Parathyroid adenoma (tissue), 2 donors: ENCODE measurements around the gene OR52E5.

Experiments used
- H2AFZ ChIP-seq: fragments of 300-600 bp; sonication (generic); one replicate; pipeline ENCODE4 v1.7.0; 2017; ENCODE audit warnings: antibody characterized with exemption, mild to moderate bottlenecking
- H3K27ac ChIP-seq: fragments of 300-600 bp; sonication (generic); one replicate; pipeline ENCODE4 v1.7.0; 2017
- H3K27me3 ChIP-seq: fragments of 300-600 bp; sonication (generic); one replicate; pipeline ENCODE4 v1.7.0; 2017; ENCODE audit warnings: low read length; ENCODE audit not compliant: control insufficient read depth, insufficient read depth
- H3K36me3 ChIP-seq: fragments of 300-600 bp; sonication (generic); one replicate; pipeline ENCODE4 v1.7.0; 2017; ENCODE audit warnings: low read length; ENCODE audit not compliant: control insufficient read depth, insufficient read depth
- H3K4me1 ChIP-seq: fragments of 300-600 bp; sonication (generic); one replicate; pipeline ENCODE4 v1.7.0; 2017; ENCODE audit warnings: control low read depth
- H3K4me2 ChIP-seq: fragments of 300-600 bp; sonication (generic); one replicate; pipeline ENCODE4 v1.7.0; 2017; ENCODE audit warnings: low read length
- H3K4me3 ChIP-seq: fragments of 300-600 bp; sonication (generic); one replicate; pipeline ENCODE4 v1.7.0; 2017; ENCODE audit warnings: low read depth, low read length
- H3K79me2 ChIP-seq: fragments of 300-600 bp; sonication (generic); one replicate; pipeline ENCODE4 v1.7.0; 2017; ENCODE audit warnings: control low read depth
- H3K9ac ChIP-seq: fragments of 300-600 bp; sonication (generic); one replicate; pipeline ENCODE4 v1.7.0; 2017; ENCODE audit warnings: mild to moderate bottlenecking
- H3K9me3 ChIP-seq: fragments of 300-600 bp; sonication (generic); one replicate; pipeline ENCODE4 v1.7.0; 2017; ENCODE audit warnings: low read length; ENCODE audit not compliant: control insufficient read depth
- TF ChIP-seq, protein P1 (sequence below): fragments of 300-600 bp; sonication (generic); IDR thresholded peaks from one replicate; pipeline ENCODE4 v1.7.0; 2017; ENCODE audit warnings: antibody characterized with exemption, mild to moderate bottlenecking
- donor health status: primary hyperparathyroidism.

Gene OR52E5

DNA sequence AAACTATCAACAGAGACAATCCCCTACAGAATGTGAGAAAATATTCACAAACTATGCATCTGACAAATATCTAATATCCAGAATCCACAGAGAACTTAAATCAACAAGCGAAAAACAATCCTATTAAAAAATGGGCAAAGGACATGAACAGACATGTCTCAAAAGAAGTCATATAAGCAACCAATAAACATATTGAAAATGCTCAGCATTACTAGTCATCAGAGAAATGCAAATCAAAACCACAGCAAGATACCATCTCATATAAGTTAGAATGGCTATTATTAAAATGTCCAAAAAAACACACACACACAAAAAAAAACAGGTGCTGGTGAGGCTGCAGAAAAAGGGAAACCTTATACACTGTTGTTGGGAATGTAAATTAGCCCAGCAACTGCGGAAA lies 27.2 kb upstream of the OR52E5 start:
- Histone ChIP-seq H3K9me3 (no peaks in the 10 kb centered on the region), H2AFZ (no peak overlapping the region), H3K4me1 (no peaks in the 10 kb centered on the region), H3K79me2 (no peaks in the 10 kb centered on the region), H3K4me3 (no peak overlapping the region), H3K27ac (no peak overlapping the region), H3K27me3 (no peaks in the 10 kb centered on the region), H3K4me2 (no peak overlapping the region), H3K9ac (no peak overlapping the region), H3K36me3 (no peaks in the 10 kb centered on the region)
- TF ChIP-seq, protein P1, sequence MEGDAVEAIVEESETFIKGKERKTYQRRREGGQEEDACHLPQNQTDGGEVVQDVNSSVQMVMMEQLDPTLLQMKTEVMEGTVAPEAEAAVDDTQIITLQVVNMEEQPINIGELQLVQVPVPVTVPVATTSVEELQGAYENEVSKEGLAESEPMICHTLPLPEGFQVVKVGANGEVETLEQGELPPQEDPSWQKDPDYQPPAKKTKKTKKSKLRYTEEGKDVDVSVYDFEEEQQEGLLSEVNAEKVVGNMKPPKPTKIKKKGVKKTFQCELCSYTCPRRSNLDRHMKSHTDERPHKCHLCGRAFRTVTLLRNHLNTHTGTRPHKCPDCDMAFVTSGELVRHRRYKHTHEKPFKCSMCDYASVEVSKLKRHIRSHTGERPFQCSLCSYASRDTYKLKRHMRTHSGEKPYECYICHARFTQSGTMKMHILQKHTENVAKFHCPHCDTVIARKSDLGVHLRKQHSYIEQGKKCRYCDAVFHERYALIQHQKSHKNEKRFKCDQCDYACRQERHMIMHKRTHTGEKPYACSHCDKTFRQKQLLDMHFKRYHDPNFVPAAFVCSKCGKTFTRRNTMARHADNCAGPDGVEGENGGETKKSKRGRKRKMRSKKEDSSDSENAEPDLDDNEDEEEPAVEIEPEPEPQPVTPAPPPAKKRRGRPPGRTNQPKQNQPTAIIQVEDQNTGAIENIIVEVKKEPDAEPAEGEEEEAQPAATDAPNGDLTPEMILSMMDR: no peak

DNA sequence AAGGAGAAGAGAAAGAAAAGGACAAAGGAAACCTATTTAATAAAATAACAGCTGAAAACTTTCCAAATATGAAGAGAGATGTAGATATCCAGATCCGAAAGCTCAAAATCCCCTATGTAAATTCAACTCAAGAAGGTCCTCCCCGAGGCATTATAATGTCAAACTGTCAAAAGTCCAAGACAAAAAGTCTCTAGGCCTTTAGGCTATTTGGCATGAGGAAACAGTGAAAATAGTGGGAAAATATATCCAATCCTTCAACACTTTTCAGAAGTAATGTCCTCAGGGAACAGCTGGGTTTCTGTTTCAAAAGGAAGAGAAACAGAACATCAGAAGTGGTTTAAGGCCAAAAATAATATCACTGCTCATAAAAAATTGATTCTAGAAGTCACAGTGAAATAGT lies 14.4 kb upstream of the OR52E5 start:
- no peaks in the 10 kb centered on the region for H3K9me3 ChIP-seq
- H3K27ac ChIP-seq: no peak overlapping the region
- no peak overlapping the region for H3K9ac ChIP-seq
- H3K79me2 ChIP-seq: no peaks in the 10 kb centered on the region
- no peaks in the 10 kb centered on the region for H3K27me3 ChIP-seq
- no peak overlapping the region for H2AFZ ChIP-seq
- no peaks in the 10 kb centered on the region for H3K36me3 ChIP-seq
- no peak overlapping the region for H3K4me3 ChIP-seq
- H3K4me2 ChIP-seq: no peak overlapping the region
- no peaks in the 10 kb centered on the region for H3K4me1 ChIP-seq
- TF ChIP-seq, protein P1: no peak

DNA sequence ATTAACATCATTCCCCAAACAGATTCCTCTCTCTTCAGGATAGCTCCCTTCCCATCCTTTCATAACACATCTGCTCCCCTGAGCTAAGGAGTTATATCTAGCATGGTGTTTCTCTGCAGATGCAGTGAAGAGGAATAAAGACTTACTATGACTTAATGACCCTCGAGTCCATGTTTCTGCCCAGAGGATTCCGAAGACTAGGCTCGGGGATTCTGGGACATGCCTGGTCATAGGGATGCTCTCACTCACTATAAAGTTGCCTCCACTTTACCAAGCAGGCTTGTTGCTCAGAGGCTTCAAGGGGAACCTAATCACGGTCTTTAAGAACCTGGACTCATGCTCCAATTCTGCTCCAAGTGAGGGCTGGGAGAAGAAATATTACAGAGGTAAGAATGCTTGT lies 12.7 kb upstream of the OR52E5 start, which contains the start of gene OR52E4:
TSS of gene OR52E4 (plus strand) at position 301 of the 400 bp plus-strand sequence. CDS start 3,664 bp downstream, outside the sequence.
- Histone ChIP-seq H3K9me3 (no peaks in the 10 kb centered on the region), H3K27me3 (no peaks in the 10 kb centered on the region), H3K27ac (no peak within 1 kb of the TSS), H2AFZ (no peak within 1 kb of the TSS), H3K4me2 (no peak within 1 kb of the TSS), H3K4me3 (no peak within 1 kb of the TSS), H3K79me2 (no peaks in the 10 kb centered on the region), H3K36me3 (no peaks in the 10 kb centered on the region), H3K9ac (no peak within 1 kb of the TSS), H3K4me1 (no peaks in the 10 kb centered on the region)
- TF ChIP-seq, protein P1: no peak

DNA sequence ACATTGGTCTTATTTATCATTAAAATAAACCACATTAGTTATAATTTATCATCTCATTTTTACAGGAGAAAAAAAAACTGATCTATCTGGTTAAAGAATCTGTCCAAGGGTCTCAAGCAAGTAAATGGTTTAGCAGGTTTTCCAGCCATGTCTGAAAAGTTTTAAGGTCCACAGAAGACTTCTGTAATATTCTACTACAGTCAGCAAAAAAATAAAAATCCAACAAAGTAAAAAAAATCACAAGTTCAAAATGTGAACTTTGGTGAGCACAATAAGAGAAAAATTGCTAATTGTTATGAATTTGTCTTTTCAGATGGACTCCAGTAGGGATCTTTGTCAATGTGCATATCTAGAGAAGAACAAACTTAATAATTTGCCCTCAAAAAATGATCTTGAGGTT lies 11.3 kb upstream of the OR52E5 start:
- Histone ChIP-seq H3K9me3 (no peaks in the 10 kb centered on the region), H3K79me2 (no peaks in the 10 kb centered on the region), H3K4me2 (no peak overlapping the region), H3K36me3 (no peaks in the 10 kb centered on the region), H3K27me3 (no peaks in the 10 kb centered on the region), H3K4me1 (no peaks in the 10 kb centered on the region), H2AFZ (no peak overlapping the region), H3K9ac (no peak overlapping the region), H3K27ac (no peak overlapping the region), H3K4me3 (no peak overlapping the region)
- TF ChIP-seq, protein P1: no peak

DNA sequence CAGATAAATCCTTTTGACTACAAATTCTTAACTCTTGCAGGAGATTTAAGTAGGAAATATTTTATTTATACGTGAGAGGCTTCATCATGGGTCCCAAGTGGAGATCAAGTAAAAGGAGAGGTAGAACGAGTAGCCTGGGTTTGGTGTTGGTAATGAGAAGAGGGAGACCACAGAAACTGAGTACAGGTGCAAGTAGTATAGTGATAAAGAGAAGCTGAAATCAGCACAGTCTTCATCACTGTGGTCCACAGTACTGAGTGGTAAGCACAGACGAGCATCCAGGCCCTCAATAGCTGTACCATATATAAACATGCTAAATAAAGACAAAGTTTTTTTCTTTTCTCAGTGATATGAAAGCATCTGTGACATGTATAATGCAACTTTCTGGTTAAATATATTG lies 5.8 kb upstream of the OR52E5 start:
- Histone ChIP-seq H3K9ac (no peak overlapping the region), H2AFZ (no peak overlapping the region), H3K9me3 (no peaks in the 10 kb centered on the region), H3K79me2 (no peaks in the 10 kb centered on the region), H3K4me3 (no peak overlapping the region), H3K4me1 (no peaks in the 10 kb centered on the region), H3K4me2 (no peak overlapping the region), H3K27me3 (no peaks in the 10 kb centered on the region), H3K27ac (no peak overlapping the region), H3K36me3 (no peaks in the 10 kb centered on the region)
- TF ChIP-seq, protein P1: no peak
